HepG2 (cell line): ENCODE measurements around the gene CEP164. TPM values are rescaled to one million over a fixed set of nuclear protein-coding genes. Genes with fewer than 3 reads are reported as not detected.

Experiments used
- ARID2 ChIP-seq: sonication (generic); formaldehyde crosslinking; IDR thresholded peaks from 2 replicates; pipeline ENCODE4 v1.8.1; 2022; ENCODE audit warnings: mild to moderate bottlenecking, missing genetic modification reagents, borderline replicate concordance
- FOXK1 ChIP-seq: sonication (generic); formaldehyde crosslinking; IDR thresholded peaks from 2 replicates; pipeline ENCODE4 v1.4.0; 2020; ENCODE audit warnings: low read depth, missing genetic modification reagents, borderline replicate concordance
- KAT7 ChIP-seq: IDR thresholded peaks from 2 replicates; pipeline ENCODE4 v1.6.1; 2018; ENCODE audit warnings: borderline replicate concordance, missing compliant biosample characterization
- MEIS2 ChIP-seq: sonication (generic); formaldehyde crosslinking; IDR thresholded peaks from 2 replicates; pipeline ENCODE4 v1.9.0; 2021; ENCODE audit warnings: mild to moderate bottlenecking, missing genetic modification reagents
- MIXL1 ChIP-seq: IDR thresholded peaks from 2 replicates; pipeline ENCODE4 v1.6.1; 2016
- MTA1 ChIP-seq: sonication (generic); formaldehyde crosslinking; IDR thresholded peaks from 2 replicates; pipeline ENCODE4 v1.4.0; 2020; ENCODE audit warnings: missing genetic modification reagents, mild to moderate bottlenecking, borderline replicate concordance
- NFYB ChIP-seq: sonication (generic); formaldehyde crosslinking; IDR thresholded peaks from 2 replicates; pipeline ENCODE4 v1.4.0; 2020; ENCODE audit warnings: missing genetic modification reagents
- ZC3H13 ChIP-seq: sonication (generic); formaldehyde crosslinking; IDR thresholded peaks from 2 replicates; pipeline ENCODE4 v1.8.1; 2023; ENCODE audit warnings: mild to moderate bottlenecking, missing genetic modification reagents, moderate library complexity
- ZNF556 ChIP-seq: sonication (generic); formaldehyde crosslinking; IDR thresholded peaks from 2 replicates; pipeline ENCODE4 v1.4.0; 2020; ENCODE audit warnings: mild to moderate bottlenecking, missing genetic modification reagents, borderline replicate concordance
- ZNF772 ChIP-seq: sonication (generic); formaldehyde crosslinking; IDR thresholded peaks from 2 replicates; pipeline ENCODE4 v1.5.0; 2020; ENCODE audit warnings: mild to moderate bottlenecking, missing genetic modification reagents
- ZSCAN20 ChIP-seq: sonication (generic); formaldehyde crosslinking; IDR thresholded peaks from 2 replicates; pipeline ENCODE4 v1.4.0; 2020; ENCODE audit warnings: missing genetic modification reagents, mild to moderate bottlenecking, borderline replicate concordance
- polyA plus RNA-seq, 8 experiments: library from polyadenylated mRNA; depleted of rRNA in 3 of 8; stranded (reverse) in 7 of 8; unstranded in 1 of 8; fragments of >200 nt; fragmentation: Illumina TruSeq in 4 of 8; extraction: Trizol in 4 of 8; gene quantifications; 2 replicates each; pipeline versions ENCODE4 v1.2.1 to v1.2.3, GENCODE V29; 2011 to 2016; ENCODE audit warnings: low read depth in 4 of 8, missing spikeins in 1 of 8, mixed read lengths in 1 of 8; ENCODE audit not compliant: insufficient read depth in 1 of 8
- total RNA-seq, 5 experiments: library from RNA; depleted of rRNA; stranded (reverse); fragments of >200 nt; fragmentation: Illumina TruSeq; extraction: Trizol; gene quantifications; 2 replicates each; pipeline ENCODE4 v1.2.3, GENCODE V29; 2016; ENCODE audit warnings: low read depth in 1 of 5
- TF ChIP-seq, protein P1 (sequence below): sonication (generic); formaldehyde crosslinking; IDR thresholded peaks from 2 replicates; pipeline ENCODE4 v1.5.0; 2020; ENCODE audit warnings: missing genetic modification reagents
- TF ChIP-seq, protein P2 (sequence below): sonication (generic); formaldehyde crosslinking; IDR thresholded peaks from 2 replicates; pipeline ENCODE4 v1.9.0; 2021; ENCODE audit warnings: mild to moderate bottlenecking, missing genetic modification reagents
- TF ChIP-seq, protein P3 (sequence below): sonication (generic); formaldehyde crosslinking; IDR thresholded peaks from 2 replicates; pipeline ENCODE4 v1.8.0; 2022; ENCODE audit warnings: missing genetic modification reagents, mild to moderate bottlenecking, inconsistent platforms, borderline replicate concordance
- TF ChIP-seq, protein P4 (sequence below): sonication (generic); formaldehyde crosslinking; IDR thresholded peaks from 2 replicates; pipeline ENCODE4 v1.5.0; 2020; ENCODE audit warnings: mild to moderate bottlenecking, missing genetic modification reagents
- TF ChIP-seq, protein P5 (sequence below): sonication (generic); formaldehyde crosslinking; IDR thresholded peaks from 2 replicates; pipeline ENCODE4 v1.8.0; 2022; ENCODE audit warnings: missing genetic modification reagents, low read depth, mild to moderate bottlenecking, borderline replicate concordance

CEP164 gene
- total and polyA plus RNA-seq, 2 of the 13 experiments (the other 11 are each of a cell fraction or from before 2014, with no cell fraction given), result 11.4 to 15.2 TPM

DNA sequence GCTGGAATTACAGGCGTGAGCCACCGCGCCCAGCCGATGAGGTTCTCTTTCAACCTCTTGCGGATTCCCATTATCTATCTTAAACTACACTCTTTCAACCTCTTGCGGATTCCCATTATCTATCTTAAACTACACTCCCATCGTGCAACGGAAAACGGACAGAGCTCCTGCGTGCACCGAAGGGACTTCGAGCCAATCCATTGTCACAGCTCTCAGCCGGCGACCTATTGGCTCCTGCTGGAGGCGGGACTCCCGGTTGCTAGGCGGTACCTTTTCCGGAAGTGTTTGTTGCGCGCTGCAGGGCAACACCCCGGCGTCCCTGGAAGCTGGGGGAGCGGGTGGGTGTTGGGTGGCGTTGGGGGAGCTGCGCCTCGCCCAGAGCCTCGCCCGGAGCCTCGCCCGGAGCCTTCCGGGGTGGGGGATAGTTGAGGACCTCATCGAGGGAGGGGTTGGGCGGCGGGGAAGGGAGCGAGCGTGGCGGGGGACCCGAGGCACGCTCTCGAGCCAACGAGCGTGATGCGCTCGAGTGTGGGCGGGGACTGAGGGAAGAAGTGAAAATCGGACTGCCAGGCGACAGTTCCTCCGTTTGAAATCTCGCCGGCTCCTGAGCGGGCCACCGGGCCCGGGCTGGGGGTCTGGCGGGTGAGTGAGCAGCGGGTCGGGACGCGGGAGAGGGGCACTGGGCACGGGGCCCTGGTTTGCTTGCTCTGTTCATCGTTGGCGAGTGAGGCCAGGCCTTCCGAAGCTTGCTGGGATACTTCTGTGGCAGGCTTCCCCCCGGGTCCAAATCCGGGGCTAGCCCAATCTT is at the start of gene CEP164 (continued):
- TF ChIP-seq FOXK1 (CRISPR knock-in tag) (peak; percentile 72; the same call in 1 of the 2 replicates), ARID2 (peak; percentile 88; the same call in 1 of the 2 replicates), KAT7 (CRISPR knock-in tag) (0 out of 2 replicates have a peak, but pooled peaks have one; percentile 39), MIXL1 (CRISPR knock-in tag) (no peak), ZSCAN20 (CRISPR knock-in tag) (0 out of 2 replicates have a peak, but pooled peaks have one; percentile 65), ZNF772 (CRISPR knock-in tag) (no peak), ZC3H13 (0 out of 2 replicates have a peak, but pooled peaks have one; percentile 37), ZNF556 (CRISPR knock-in tag) (no peak), NFYB (CRISPR knock-in tag) (peak; percentile 99), MTA1 (CRISPR knock-in tag) (no peak), MEIS2 (CRISPR knock-in tag) (peak; percentile 59; the same call in 1 of the 2 replicates)
- TF ChIP-seq, protein P1, sequence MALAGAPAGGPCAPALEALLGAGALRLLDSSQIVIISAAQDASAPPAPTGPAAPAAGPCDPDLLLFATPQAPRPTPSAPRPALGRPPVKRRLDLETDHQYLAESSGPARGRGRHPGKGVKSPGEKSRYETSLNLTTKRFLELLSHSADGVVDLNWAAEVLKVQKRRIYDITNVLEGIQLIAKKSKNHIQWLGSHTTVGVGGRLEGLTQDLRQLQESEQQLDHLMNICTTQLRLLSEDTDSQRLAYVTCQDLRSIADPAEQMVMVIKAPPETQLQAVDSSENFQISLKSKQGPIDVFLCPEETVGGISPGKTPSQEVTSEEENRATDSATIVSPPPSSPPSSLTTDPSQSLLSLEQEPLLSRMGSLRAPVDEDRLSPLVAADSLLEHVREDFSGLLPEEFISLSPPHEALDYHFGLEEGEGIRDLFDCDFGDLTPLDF, result no peak
- TF ChIP-seq, protein P2, sequence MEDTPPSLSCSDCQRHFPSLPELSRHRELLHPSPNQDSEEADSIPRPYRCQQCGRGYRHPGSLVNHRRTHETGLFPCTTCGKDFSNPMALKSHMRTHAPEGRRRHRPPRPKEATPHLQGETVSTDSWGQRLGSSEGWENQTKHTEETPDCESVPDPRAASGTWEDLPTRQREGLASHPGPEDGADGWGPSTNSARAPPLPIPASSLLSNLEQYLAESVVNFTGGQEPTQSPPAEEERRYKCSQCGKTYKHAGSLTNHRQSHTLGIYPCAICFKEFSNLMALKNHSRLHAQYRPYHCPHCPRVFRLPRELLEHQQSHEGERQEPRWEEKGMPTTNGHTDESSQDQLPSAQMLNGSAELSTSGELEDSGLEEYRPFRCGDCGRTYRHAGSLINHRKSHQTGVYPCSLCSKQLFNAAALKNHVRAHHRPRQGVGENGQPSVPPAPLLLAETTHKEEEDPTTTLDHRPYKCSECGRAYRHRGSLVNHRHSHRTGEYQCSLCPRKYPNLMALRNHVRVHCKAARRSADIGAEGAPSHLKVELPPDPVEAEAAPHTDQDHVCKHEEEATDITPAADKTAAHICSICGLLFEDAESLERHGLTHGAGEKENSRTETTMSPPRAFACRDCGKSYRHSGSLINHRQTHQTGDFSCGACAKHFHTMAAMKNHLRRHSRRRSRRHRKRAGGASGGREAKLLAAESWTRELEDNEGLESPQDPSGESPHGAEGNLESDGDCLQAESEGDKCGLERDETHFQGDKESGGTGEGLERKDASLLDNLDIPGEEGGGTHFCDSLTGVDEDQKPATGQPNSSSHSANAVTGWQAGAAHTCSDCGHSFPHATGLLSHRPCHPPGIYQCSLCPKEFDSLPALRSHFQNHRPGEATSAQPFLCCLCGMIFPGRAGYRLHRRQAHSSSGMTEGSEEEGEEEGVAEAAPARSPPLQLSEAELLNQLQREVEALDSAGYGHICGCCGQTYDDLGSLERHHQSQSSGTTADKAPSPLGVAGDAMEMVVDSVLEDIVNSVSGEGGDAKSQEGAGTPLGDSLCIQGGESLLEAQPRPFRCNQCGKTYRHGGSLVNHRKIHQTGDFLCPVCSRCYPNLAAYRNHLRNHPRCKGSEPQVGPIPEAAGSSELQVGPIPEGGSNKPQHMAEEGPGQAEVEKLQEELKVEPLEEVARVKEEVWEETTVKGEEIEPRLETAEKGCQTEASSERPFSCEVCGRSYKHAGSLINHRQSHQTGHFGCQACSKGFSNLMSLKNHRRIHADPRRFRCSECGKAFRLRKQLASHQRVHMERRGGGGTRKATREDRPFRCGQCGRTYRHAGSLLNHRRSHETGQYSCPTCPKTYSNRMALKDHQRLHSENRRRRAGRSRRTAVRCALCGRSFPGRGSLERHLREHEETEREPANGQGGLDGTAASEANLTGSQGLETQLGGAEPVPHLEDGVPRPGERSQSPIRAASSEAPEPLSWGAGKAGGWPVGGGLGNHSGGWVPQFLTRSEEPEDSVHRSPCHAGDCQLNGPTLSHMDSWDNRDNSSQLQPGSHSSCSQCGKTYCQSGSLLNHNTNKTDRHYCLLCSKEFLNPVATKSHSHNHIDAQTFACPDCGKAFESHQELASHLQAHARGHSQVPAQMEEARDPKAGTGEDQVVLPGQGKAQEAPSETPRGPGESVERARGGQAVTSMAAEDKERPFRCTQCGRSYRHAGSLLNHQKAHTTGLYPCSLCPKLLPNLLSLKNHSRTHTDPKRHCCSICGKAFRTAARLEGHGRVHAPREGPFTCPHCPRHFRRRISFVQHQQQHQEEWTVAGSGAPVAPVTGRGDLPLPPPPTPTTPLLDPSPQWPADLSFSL, result no peak
- TF ChIP-seq, protein P3, sequence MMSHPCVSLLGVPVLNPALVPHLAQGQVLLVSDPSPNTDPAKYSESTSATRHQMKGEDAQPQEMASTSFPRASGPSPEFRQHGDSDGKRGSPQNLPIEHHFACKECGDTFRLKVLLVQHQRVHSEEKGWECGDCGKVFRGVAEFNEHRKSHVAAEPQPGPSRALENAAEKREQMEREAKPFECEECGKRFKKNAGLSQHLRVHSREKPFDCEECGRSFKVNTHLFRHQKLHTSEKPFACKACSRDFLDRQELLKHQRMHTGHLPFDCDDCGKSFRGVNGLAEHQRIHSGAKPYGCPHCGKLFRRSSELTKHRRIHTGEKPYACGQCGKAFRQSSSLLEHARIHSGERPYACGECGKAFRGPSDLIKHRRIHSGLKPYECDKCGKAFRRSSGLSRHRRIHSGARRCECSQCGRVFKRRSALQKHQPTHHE, result no peak
- TF ChIP-seq, protein P4, sequence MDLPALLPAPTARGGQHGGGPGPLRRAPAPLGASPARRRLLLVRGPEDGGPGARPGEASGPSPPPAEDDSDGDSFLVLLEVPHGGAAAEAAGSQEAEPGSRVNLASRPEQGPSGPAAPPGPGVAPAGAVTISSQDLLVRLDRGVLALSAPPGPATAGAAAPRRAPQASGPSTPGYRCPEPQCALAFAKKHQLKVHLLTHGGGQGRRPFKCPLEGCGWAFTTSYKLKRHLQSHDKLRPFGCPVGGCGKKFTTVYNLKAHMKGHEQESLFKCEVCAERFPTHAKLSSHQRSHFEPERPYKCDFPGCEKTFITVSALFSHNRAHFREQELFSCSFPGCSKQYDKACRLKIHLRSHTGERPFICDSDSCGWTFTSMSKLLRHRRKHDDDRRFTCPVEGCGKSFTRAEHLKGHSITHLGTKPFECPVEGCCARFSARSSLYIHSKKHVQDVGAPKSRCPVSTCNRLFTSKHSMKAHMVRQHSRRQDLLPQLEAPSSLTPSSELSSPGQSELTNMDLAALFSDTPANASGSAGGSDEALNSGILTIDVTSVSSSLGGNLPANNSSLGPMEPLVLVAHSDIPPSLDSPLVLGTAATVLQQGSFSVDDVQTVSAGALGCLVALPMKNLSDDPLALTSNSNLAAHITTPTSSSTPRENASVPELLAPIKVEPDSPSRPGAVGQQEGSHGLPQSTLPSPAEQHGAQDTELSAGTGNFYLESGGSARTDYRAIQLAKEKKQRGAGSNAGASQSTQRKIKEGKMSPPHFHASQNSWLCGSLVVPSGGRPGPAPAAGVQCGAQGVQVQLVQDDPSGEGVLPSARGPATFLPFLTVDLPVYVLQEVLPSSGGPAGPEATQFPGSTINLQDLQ, result no peak
- TF ChIP-seq, protein P5, sequence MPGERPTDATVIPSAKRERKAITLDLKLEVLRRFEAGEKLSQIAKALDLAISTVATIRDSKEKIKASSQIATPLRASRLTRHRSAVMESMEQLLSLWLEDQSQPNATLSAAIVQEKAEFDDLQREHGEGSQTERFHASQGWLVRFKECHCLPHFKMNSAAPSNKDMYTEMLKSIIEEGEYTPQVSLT (CRISPR knock-in tag), result no peak
